NCI-H1092 treated with DMSO at 0.1 percent for 48 hours (cell line): Measurements from ENCODE around the gene WASHC4.
"Not testable (repeated sequence)": the region's sequence is repeated elsewhere in the genome, so short reads cannot be mapped to it uniquely, and the experiment has no call there.

Experiments
- DNase-seq: peaks from one replicate; lab custom pipeline; 2025; lab: John Stamatoyannopoulos, UW

The WASHC4 gene

DNA sequence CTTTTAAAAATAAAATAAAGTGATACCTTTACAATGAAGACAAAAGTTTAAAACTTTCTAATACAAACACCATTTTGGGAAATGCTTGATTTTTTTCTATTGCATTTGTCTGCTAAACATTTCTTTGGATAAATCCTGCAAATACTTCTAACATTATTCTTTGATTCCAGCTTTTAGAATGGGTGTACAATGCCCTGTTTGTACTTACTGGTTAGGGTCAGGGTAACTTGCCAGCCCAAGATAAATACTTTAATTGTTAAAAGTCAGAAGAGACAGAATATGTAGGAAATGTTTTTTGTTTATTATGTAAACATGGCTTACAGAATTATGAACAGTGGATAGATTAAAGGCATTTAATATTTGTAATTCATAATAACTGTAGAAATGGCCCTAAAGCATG lies 60.5 kb downstream of the WASHC4 start:
- no peak for DNase-seq

DNA sequence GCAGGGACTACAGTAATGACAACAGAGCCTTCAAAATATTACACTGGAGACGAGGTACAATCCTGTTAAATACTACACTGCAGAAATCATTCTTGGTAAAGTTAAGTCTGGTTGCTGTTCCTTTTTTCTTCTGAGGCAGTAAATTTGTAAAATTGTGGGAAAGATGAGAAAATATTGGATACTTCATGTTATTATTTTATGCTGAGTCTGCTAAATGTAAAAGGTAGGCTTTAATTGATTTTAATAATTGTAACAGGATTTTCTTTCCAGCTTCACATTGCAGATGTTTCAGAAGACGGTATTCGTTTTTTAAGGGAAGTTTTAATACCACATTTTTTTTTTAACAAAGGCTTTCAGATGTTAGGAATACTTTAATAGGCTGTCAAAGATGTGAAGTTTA lies 62.6 kb downstream of the WASHC4 start:
- no peak for DNase-seq

DNA sequence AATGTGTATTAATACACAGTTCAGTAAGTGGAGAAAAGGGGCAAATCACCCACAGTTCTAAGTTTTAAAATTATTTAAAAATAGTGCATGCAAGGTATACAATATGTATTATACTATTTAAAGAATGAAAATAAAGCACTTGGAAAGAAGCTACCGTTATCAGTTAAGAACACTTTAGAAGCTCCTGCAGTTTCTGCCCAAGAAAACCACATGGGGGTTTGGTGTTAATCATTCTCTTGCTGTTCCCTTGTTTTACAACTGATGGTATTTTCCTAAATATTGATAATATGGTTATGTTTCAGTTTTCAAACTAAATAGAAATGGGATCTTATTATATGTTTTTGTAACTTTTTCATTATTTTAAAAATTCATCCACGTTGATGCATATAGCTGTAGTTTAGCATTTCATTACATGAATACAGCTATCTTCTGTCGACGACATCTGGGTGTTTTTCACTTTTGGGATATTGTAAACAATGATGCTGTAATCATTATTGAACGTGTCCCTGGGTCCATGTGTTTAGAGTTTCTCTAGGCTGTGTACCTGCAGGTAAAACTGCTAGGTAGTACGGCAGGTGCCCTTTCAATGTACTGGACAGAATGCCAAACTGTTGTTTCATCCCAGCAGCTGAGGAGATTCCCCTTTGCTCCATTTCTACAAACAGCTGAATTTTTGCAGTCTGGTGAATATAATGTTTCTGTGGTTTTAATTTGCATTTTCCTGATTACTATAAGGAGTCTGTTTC lies 64.3 kb downstream of the WASHC4 start:
- DNase-seq: no peak

DNA sequence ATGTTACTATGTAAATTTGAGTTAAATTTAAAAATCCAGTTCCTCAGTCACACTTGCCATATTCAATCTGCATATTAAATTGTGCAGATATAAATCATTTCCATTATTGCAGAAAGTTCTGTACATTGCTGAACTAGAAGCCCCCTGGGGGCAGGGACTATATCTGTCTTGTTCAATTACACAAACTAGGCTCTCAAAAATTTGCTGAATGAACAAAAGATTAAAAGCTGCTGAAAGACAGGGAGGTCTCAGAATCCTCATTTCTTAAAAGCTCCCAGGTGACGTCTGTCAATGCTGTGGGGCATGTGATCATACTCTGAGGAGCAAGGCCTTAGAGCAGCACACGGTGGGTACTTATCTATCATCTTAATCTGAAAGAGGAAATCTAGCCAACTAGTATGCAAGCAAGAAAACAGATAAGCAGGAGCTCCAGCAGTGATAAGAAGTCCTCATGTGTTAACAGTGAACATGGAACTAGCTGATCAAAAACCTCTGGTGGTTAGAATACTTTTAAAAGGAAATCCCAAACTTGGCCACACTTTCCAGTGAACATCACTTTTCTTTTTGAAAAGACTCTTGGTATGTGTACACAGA lies 68.0 kb downstream of the WASHC4 start:
- DNase-seq: no peak

DNA sequence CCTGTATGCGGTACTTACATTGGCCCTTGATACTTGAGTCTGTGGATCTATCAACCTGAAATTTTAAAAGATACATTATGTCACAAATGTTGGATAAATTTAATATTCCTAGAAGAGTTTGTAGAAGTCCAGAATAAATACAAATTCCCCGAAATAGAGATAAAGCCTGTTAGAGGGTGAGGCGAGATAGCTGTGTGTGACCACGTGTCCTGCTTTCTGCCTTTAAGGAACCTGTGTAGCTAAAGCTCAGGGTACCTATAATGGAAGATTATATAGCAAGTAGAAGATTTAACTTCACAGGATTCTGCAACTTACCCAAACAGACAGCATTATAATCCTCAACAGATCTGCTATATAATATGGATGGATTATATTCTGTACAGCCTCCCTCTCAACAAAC lies 69.7 kb downstream of the WASHC4 start:
- DNase-seq: no peak

DNA sequence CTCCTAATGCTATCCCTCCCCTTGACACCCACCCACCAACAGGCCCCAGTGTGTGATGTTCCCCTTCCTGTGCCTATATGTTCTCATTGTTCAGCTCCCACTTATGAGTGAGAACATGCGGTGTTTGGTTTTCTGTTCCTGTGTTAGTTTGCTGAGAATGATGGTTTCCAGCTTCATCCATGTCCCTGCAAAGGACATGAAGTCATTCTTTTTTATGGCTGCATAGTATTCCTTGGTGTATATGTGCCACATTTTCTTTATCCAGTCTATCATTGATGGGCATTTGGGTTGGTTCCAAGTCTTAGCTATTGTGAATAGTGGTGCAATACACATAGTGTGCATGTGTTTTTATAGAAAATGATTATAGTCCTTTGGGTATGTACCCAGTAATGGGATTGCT lies 71.6 kb downstream of the WASHC4 start:
- DNase-seq: not testable (repeated sequence)

DNA sequence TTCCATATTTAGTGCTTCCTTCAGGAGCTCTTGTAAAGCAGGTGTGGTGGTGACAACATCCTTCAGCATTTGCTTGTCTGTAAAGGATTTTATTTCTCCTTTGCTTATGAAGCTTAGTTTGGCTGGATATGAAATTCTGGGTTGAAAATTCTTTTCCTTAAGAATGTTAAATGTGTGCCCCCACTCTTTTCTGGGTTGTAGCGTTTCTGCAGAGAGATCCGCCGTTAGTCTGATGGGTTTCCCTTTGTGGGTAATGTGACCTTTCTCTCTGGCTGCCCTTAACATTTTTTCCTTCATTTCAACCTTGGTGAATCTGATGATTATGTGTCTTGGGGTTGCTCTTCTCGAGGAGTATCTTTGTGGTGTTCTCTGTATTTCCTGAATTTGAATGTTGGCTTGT lies 75.9 kb downstream of the WASHC4 start:
- not testable (repeated sequence) for DNase-seq

DNA sequence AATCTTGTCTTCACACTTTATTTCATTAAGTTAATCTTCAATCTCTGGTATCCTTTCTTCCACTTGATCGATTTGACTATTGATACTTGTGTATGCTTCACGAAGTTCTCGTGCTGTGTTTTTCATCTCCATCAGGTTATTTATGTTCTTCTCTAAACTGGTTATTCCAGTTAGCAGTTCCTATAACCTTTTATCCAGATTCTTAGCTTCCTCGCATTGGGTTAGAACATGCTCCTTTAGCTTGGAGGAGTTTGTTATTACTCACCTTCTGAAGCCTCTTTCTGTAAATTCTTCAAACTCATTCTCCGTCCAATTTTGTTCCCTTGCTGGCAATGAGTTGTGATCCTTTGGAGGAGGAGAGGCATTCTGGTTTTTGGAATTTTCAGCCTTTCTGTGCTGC lies 76.4 kb downstream of the WASHC4 start:
- DNase-seq: not testable (repeated sequence)

DNA sequence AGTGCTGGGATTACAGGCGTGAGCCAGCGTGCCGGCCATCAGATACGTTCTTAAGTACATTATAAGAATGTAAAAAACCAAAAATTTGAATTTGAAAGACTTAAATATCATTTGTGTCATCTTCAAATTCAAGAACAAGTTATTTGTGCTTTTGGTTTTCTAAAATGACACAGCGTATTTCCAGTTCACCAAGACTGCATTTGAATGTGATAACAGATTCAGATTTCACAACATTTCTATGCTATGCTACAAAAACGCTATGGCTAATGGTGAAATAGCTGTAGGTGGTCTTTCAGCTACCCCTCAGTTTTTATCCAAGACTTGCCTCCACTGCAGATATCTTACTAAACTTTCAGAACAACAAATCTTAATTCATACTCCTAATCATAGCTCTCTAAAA lies 81.8 kb downstream of the WASHC4 start:
- DNase-seq: no peak

DNA sequence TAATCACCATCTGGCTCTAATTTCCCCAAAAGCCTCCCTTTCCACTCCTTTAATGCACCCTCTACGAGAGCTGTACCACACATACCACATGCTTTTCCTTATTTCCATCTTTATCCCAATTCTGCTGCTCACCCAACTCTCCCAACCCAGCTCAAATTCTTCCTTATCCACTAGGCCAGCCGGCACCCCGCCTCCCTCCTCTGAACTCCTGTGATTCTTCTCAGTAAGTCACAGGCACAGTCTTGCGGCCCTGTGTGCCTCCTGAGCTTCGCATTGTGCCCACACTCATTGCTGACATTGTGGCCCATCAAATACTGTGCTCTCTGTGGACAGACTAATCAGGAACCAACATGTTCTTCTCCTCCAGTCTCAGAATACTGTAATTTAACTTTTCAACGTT lies 83.0 kb downstream of the WASHC4 start:
- no peak for DNase-seq

DNA sequence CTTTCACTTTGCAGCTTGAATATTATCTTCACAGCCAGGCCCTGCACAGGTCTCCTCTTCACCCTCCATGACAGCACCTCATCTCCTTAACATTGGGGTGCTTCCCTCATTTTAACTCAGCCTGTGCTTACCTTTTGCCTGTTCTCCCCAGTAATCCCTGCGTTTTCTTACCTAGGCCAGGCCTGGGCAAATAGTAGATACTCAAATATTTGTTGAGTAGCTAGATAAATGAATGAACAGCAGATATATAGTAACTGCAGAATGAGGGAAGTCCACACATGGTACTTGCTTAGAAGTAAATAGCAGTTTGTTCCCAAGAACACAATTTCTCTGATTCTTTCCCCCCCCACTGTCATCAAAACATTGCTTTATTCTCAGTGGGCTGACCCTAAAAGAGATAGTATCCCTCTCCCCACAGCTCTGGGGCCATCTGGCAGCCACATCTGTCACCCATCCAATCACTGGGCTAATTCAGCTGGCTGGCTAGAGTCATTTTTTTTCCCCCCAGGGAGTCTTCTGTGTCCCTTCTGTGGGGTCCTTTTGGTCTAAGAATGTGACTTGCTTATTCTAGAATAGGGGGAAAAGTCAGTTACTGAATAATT lies 85.2 kb downstream of the WASHC4 start:
- DNase-seq: no peak

DNA sequence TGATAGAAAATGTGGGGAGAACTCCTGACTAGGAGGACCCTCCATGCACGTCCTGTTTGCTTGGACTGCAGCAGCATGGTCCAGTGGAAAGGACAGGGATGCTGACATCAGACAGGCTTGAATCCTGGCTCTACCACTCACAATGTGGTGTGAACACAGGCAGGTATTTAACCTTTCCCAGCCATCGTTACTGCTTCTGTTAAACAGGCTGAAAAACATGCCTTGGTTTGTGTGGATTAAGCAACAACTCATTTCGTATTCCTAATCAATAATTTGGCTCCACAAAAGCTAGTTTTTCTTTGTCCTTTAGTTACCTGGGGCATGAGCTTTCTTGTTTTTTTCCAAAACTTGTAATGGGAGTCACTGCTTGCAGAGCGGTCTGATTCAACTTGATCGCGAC lies 87.4 kb downstream of the WASHC4 start:
- no peak for DNase-seq

DNA sequence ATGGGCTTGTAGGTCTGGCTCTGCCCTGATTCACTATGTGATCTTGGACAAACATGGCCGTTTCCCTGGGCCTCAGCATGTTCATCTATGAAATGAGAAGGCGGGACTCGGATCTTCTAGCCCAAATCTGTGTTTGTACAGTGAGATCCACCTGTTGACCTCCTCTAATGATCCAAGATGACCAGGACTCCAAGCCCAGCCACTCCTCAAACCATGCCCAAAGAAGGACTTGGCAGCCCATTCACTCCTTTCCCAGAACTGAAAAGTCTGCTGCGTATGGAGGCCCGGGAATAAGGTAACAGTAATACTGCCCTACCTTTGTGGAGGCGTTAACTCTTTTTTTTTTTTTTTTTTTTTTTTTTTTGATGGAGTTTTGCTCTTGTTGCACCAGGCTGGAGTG lies 88.6 kb downstream of the WASHC4 start:
- DNase-seq: no peak

DNA sequence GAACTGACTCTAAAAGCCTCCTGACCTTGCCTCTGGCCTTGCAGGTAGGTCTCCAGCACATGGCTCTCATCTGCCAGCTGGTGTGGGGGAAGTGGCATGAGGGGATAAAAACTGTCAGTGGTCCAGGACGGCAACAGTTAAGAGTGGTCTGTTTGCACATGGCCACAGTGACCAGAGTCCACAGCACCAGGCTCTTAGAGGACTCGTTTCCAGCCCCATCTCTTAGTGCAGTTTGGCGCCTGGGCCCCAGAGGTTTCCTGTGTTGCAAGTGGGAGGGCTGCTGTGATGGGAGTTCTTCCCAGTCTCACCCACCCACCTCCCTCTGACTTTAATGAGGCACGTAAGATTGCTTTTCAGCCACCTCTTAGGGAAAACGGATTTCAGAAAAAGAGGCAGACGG lies 91.4 kb downstream of the WASHC4 start:
- DNase-seq: no peak

DNA sequence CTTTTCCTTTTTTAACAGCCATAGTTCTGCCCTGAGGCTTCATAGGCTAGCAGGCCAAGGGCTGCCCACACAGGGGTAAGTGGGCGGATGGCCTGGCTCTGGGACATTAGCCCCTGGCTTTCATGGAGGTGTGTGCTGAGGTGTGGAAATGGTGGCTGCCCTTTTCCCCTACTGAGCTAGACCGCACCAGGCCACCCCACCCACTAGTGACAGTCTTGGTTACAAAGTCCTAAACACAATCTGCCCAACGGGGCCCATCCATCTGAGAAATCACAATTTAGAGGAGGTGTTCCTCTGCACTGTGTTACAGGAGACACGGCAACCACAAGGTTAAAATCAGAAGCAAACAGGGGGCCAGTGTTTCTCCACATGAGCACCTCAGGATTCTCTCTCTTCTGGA lies 92.9 kb downstream of the WASHC4 start:
- DNase-seq: no peak

DNA sequence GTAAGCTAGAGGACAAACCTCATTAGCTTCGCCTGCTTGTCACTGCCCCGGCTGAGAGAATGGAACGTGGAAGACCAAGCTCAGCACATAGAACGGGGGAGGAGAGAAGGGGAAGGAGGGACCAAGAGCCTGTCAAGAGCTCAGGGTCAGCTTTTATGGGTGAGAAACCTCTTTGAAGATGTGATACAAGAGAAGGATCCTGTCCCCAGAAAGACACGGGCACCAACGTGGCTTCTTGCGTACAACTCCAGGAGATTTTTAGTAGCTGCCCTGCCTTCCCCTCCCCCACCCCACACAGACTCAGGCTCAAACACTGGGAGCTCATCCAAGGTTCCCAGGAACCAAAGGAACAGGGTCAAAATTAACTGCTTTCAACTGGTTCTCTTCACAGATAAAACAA lies 93.8 kb downstream of the WASHC4 start:
- no peak for DNase-seq

DNA sequence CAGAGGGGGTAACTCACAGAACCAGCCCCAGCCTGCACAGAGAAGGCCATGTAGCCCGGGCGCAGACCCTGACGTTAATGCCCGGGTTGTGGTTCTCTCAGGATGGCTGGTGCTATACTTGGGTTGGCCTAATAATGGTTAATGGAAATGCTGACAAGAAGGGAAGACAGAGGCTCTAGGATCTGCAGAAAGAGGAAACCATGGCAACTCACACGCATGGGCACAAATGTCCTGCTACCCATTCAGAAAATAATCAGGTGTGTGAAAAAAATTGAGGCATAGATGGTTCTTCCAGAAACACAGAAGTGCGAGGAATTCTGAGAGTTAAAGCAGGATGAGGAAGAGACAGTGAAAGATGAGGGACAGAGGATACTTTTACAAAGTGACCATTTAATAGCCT lies 94.7 kb downstream of the WASHC4 start:
- DNase-seq: no peak

DNA sequence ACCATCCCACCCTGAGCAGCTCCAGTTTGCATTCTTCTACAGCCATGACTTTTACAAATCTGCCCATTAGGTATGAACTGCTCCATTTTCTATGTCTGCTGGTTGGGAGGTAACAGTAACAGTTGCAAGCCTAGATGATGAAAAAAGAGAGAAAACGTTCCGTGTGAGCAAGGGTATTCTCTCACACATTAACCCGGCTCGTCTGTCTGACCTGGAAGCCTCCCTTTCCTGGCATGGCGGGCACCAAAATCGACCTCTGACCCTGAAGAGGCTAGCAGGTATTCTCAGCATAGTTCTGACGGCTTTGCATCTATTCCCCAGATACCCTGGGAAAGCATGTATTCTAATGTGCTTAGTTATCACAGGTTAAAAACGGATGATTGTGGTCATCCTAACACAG lies 96.6 kb downstream of the WASHC4 start:
- DNase-seq: no peak

DNA sequence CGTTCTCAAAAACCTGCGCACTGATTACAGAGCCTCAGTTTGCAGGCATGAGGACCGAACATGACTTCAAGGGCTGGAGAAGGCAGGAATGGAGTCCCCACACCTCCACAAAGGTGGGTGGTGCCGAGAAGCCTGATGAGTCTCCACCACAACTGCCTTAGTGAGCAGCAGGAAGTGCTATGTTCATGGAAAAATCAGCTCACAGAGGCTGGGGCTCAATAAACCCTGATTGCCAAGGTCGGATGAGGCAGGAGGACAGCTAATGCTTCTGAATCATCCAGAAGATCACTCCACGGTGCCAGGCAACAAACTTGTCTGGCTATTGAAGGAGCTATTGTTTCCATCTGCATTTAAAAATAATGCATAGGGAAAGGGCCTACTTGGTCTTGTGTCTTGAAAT lies 97.4 kb downstream of the WASHC4 start:
- DNase-seq: no peak

DNA sequence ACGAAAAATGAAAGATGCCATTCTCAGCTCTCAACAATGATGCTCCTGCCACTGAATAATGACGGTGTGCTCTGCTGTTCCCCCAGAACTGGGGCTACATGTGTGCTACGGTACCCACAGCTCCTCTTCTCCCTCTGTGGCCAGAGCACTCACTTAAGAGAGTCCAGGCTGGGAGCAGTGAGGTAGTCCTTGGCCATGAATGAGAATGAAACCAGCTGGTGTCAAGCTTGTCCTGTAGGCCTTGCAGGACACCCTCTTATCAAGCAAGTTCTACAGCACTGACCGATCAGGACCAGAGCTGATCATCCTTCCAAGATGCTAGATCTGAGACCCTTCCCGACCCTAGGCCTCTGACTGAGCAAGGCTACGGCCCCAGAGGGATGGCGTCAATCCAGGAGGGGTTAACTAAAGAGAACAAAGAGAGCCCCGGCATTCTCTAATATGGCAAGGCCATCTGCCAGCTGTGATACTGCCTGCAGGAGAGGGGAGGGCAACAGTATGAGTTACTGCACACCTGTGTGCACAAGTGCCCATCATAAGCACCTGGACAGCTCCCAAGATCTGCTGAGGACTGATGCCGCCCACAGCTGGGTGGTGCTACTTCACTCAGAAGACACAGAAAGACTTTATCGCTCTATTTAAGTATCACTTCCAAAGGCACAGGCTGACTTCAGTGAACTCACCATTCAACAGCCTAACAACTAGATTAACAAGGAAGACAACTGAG lies 98.0 kb downstream of the WASHC4 start:
- peak; percentile 19 for DNase-seq

DNA sequence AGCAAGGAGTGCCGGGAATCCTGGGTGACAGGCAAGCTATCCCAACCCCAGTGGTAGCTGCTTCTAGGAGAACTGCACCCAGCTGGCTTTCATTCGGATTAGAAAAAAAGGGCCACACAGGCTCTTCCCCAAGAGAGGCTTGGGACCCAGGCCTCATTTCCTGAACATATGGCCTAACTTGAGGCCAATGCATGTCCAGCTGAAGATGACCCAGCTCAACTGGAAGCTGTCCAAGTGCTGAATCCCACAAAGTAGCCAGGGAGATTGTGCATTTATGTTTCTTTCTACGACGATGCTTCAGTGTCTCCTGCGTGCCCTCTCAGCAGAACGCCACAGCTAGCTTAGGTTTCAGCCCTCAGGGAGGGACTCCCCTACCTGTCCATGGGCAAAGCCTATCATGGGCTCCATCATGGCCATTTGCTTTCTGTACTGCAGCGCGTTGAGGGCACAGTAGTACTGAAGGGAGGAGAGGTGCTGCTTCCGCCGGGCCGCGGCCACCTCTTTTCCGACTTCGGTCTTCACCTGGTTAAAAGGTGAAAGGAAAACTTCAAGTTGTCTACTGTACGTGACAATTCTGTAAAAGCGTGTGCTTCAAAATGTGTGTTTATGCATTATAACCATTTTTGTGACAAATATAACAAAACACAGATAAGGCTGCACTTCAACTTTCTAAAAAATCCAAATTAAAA lies 99.3 kb downstream of the WASHC4 start:
- no peak for DNase-seq

DNA sequence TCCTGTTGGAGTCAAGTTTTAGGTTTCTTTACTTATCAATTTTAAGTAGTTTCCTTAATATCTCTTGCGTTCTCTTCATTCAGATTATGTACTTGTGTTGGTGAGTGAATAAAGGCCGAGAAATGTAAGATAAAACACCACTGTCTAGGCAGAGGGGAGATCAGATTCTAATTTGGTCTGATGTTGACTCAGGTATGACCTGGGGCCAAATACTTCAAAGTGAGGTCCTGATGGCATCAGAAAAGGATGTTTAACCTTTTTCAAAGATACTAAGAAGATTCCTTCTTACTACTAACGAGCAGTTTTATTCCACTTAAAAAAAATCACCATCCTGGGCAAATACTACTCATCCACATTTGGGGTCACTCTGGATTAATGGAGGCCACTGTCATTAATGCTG lies 101.6 kb downstream of the WASHC4 start:
- no peak for DNase-seq
